GM21390 (cell line): ENCODE measurements around the gene KCNC4.
A peak's percentile ranks its signal among the peaks of the same experiment; 100 is the strongest.

Source experiments
- ATAC-seq: cut with Tn5 transposase; IDR thresholded peaks from one replicate; pipeline ENCODE4 v1.9.1; 2021; ENCODE audit not compliant: unreplicated experiment

The KCNC4 gene

GRCh38 chr1:110209715-110210603 is at the start of gene KCNC4:
Gene KCNC4, plus strand, starts transcription at chr1:110210314. Its CDS starts 1,186 bp downstream, at chr1:110211500.
- ATAC-seq = peak; percentile 75

DNA sequence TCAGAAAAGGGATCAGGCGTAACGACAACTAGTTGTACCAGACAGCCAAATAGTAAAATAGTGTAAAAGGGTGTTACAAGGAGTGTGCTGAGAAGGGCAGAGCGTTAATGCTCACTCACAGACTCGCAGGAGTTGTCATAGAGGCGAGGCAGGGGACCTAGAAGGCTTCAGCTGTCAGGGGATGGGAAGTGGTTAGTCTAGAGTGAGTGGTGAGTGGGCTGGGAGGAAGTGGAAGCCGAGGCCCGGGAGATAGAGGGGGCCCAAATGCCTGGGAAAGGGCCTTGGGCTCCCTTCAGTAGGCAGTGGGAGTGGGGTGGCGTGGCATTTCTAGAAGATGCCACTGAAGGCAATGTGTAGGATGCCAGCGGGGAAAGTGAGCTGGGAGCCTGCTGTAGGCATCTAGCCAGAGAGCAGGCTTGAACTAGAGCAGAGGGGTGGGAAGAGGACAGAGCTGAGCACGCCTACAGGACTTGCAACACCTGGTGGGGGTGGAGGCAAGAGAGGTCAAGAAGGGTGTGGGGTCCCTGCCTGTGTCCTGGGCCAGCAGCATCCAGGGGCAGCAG is 49.5 kb upstream of the KCNC4 start:
- no peak for ATAC-seq

DNA sequence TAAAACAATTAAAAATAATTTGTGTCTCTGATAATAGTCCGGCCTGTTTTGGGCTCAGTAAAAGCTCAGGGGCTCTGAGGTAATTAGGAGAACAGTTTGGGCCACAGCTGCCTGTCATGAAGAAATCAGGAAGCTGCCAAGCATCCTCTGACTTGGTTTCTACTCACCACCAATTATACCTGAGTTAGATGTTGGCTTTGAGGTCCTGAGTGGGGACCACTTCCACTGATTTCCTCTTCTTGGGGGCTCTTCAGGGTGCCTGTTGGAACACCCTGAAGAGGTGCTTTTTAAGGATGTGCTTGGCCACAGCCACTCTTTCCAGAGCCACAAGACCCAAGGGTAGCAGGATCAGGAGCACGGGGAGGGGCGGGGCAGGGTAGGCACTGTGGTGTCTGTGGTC is 48.9 kb upstream of the KCNC4 start:
- ATAC-seq = no peak

DNA sequence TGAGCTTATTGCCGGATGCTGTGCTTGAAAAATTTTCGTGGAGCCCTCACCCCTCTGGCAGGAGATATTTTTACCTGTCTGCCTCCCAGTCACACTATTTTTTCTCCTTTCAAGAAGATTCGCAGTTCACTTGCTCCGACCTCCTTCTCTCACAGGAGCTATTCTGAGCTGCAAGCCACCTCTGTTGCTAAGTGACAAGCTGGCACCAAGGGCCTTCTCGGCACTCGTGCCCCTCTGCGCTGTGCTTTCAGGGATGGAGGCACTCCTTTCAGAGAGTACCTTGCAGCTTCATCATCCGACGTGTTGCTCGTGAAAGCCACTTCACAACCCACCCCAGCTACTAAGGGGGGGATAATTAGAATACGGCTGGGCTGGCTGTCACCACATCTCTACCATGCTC is 48.3 kb upstream of the KCNC4 start:
- ATAC-seq = no peak

DNA sequence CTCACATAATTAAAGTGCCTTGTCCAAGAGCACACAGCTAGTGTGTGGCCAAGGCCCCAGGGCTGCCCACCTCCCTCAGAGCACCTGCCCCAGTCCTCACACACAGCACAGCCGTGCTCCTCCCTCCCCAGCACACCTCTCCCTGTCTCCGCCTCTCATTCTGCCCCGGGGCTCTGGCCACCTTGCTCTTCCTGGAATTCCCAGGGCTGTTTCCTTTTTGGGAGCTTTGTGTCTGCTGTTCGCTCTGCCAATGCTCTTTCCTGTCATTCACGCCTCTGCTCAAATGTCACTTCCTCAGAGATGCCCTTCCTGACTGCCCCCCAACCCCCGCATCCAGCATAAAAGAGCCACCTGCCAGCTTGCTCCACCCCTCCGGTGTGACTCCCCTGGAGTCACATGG is 46.5 kb upstream of the KCNC4 start:
- no peak for ATAC-seq

DNA sequence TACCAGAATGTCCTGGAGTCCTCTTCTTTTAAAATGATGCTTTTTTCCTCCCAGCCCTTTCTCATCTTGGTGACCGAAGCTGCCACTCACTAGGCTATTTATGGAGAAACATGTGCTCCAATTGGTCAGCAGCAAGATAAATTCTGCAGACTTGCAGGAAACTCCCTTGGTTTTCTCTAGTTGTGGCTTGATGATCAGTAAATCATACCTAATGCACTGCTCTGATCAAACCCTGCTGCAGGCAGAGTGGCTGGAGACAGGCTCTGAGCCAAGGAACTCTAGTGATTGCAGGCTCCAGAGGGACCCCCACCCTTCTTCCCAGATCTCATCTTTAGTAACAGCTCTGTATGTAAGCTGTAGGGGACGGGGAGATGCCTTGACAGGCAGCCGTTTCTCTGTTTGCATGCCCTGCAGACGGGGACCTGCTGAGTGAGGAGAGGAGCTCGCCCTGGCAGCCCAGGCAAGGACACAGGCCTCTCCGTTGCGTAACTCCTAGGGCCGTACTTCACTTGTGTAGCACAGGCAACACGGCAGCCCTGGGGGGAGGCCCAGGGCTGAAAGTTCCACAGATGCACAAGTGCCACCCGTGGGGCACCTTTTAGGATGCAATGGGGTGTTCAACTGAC is 45.3 kb upstream of the KCNC4 start:
- ATAC-seq = no peak

DNA sequence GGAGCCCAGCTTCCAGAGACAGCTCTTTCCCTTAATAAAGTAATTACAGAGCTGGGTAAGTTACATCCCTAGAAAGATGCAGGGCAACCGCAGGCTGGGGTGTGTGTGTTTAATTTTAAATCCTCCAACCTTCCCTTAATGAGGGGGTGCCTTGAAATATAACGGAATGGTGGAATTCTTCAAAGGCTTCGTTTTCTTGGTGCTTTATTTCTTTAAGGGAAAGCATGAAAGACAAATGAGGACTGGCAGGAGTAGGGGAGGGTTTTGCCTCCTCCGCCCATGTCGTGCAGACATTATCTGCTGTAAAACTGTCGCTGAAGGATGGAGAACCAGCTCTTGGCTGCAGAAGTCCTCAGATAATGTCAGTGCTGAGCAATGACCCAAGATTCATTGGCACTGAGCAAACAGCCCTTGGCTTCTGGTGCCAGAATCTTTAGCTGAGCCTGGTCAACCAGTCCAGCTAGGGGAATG is 44.3 kb upstream of the KCNC4 start:
- ATAC-seq = no peak

- no peak for ATAC-seq
Observed at GRCh38 chr1:110166861-110167260, 43.3 kb upstream of the KCNC4 start.

DNA sequence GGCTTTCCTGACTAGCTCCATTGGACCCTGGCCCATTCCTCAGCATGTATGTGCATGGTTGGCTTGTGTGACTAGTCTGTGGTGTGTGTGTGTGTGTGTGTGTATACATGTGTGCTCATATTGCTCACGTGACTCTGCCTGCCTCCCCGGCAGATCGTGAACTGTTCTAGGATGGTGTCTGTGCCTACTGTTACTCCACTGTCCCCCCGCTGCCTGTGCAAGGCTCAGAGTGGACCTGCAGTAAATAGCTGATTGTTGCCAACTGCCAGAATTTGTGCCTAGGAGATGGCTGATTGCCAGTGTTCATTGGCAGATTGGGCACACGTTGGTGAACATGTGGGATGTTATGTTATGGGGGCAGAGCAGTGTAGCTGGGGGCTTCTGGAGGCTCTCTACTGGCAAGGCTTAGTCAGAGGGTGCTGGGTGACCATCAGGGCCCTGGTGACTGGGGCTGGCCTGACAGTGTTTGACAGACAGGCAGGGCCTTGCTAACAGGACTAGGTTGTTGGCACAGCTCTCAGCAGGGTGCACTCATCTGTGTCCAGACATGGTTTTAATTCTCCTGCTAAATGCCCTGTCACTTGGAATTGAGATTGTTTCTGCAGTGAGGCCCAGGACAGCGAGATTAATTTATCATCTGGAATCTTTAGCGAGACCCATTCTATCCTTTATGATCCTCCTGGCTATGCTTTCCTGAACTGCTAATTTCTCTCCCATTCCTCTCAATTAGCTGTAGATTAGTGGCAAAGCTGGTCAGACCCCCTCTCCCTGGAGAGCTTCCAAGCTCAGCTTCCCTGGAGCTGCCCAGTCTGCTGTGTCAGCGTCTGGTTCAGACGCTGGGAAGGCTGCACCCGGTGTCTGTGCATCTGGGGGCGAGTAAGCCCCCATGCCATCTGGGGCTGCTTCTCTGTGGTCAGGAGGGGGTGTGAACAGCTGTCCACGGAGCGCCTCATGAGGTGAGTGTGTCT is 39.1 kb upstream of the KCNC4 start:
- no peak for ATAC-seq

DNA sequence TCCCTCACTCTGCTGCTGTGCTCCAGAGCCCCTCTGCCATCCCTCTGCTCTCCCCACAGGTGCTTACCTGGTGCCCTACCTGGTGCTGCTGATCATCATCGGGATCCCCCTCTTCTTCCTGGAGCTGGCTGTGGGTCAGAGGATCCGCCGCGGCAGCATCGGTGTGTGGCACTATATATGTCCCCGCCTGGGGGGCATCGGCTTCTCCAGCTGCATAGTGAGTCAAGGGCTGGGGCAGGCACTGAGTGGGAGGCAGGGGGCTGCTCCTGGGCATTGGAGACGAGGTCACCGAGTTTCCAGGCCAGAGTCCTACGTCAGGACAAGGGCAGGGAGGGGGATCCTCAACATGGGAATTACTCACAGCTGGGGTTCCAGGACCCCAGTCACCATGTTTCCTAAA is 38.1 kb upstream of the KCNC4 start:
- ATAC-seq = no peak

GRCh38 chr1:110173466-110174105 is 36.5 kb upstream of the KCNC4 start:
- no peak for ATAC-seq

DNA sequence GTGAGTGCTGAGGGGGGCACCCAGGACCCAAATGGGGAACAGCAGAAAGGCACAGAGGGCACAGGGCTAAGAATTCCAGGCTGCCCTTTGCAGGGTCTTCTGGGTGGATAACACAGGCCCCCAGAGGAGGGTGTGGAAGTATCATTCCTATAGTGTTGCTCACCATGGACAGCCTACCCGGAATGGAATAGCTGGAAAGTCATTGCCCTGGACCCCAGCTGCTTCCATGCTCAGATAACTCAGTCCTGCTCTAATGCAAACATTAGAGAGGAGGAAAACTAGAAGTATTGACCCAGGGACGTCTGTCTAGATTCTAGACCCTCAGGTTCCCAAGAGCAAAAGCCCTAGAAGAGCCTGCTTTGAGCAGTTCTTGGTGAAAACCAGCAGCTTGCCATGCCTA is 35.2 kb upstream of the KCNC4 start:
- ATAC-seq = no peak

GRCh38 chr1:110176299-110176956 is 33.7 kb upstream of the KCNC4 start:
- ATAC-seq = no peak

DNA sequence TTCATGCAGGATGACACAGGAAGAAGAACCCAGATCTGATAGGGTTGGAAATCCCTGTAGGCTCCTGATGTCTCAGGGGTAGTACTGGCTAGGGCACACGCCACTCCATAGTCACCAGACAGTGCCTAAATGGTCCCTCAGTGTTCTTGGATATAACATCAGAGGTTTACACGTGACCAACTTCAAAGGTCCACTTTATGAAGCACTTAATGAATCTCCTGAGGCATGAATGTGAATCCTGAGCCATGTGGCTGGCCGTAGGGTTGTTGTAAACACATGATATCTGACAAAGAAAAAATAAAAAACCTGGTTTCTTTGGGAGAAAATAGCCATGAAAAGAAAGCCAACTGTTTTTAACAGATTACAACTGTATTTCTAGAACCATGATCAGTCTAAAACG is 32.3 kb upstream of the KCNC4 start:
- no peak for ATAC-seq

DNA sequence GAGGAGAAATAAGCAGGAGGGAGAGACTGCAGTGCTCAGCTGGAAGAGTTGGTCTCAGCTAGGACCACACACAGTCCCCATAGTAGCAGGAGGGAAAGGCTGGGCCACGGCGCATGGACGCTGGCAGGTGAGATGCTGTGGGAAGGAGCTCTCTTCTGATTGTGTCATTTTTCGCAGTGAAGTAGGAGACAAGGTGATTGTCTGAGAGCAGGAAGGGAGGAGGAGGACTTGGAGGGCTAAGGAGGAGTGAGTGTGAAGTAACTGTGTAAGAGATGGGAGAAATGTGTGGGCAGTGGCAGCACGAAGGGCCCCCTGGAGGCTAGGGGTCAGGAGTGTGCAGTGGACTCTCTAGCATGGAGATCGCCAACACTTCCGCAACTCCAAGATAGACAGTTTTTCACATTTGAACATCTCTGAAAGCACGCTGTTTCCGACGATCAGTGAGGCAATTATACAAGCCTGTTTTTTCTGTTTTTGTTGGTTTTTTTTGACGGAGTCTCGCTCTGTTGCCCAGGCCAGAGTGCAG is 26.4 kb upstream of the KCNC4 start:
- no peak for ATAC-seq

GRCh38 chr1:110184446-110184845 is 25.7 kb upstream of the KCNC4 start:
- no peak for ATAC-seq

- no peak for ATAC-seq
Observed at GRCh38 chr1:110185181-110185580, 24.9 kb upstream of the KCNC4 start.

GRCh38 chr1:110186558-110186957 is 23.6 kb upstream of the KCNC4 start:
- no peak for ATAC-seq

GRCh38 chr1:110187139-110187890 is 22.8 kb upstream of the KCNC4 start:
- no peak for ATAC-seq
